KMS-11 (cell line): ENCODE results near the gene LUC7L.

Experiments used
- H2AFZ ChIP-seq: fragments of 200-600 bp; sonication (generic); 2 replicates; pipeline ENCODE4 v1.6.1; 2016; ENCODE audit warnings: antibody characterized with exemption, mixed run types, low read depth
- H3K27ac ChIP-seq: fragments of 200-600 bp; sonication (generic); 2 replicates; pipeline ENCODE4 v1.6.1; 2016; ENCODE audit warnings: mild to moderate bottlenecking, mixed run types
- H3K27me3 ChIP-seq: fragments of 200-600 bp; sonication (generic); 2 replicates; pipeline ENCODE4 v1.6.1; 2017; ENCODE audit warnings: mild to moderate bottlenecking, low read depth, mixed run types, moderate library complexity; ENCODE audit not compliant: insufficient read depth
- H3K36me3 ChIP-seq: fragments of 200-600 bp; sonication (generic); 2 replicates; pipeline ENCODE4 v1.6.1; 2017; ENCODE audit warnings: mild to moderate bottlenecking, mixed run types; ENCODE audit not compliant: insufficient read depth
- H3K4me1 ChIP-seq: fragments of 200-600 bp; sonication (generic); 2 replicates; pipeline ENCODE4 v1.6.1; 2016; ENCODE audit warnings: mild to moderate bottlenecking, low read depth, mixed run types; ENCODE audit not compliant: poor library complexity, severe bottlenecking
- H3K4me2 ChIP-seq: fragments of 200-600 bp; sonication (generic); 2 replicates; pipeline ENCODE4 v1.7.0; 2016; ENCODE audit warnings: mild to moderate bottlenecking, mixed run types
- H3K4me3 ChIP-seq: fragments of 200-600 bp; sonication (generic); IDR thresholded peaks from 2 replicates; pipeline ENCODE4 v1.6.1; 2017; ENCODE audit warnings: low read depth, low read length, mixed read lengths; ENCODE audit not compliant: insufficient read depth
- H3K79me2 ChIP-seq: fragments of 200-600 bp; sonication (generic); 2 replicates; pipeline ENCODE4 v1.6.1; 2016; ENCODE audit warnings: low read depth, mixed run types; ENCODE audit not compliant: insufficient read depth
- H3K9ac ChIP-seq: fragments of 200-600 bp; sonication (generic); 2 replicates; pipeline ENCODE4 v1.6.1; 2016; ENCODE audit warnings: mild to moderate bottlenecking, mixed run types
- H4K20me1 ChIP-seq: fragments of 200-600 bp; sonication (generic); 2 replicates; pipeline ENCODE4 v1.6.1; 2016; ENCODE audit warnings: mild to moderate bottlenecking, mixed run types; ENCODE audit not compliant: insufficient read depth
- CTCF ChIP-seq: fragments of 200-600 bp; sonication (generic); conservative IDR thresholded peaks from 2 replicates; pipeline ENCODE4 v1.6.1; 2017; ENCODE audit warnings: low read depth, mild to moderate bottlenecking, antibody characterized with exemption, low read length, moderate library complexity, mixed read lengths

LUC7L gene

GRCh38 chr16:275041-275641 is 45.9 kb upstream of the LUC7L start:
- TF ChIP-seq CTCF: no peak
- Histone ChIP-seq H3K79me2 (no peaks in the 10 kb centered on the region), H3K36me3 (no peaks in the 10 kb centered on the region), H3K9ac (no peak overlapping the region), H3K4me1 (peaks cover 7% of the 10 kb centered on the region), H3K27me3 (peaks cover 35% of the 10 kb centered on the region; the same call in 1 of the 2 replicates), H3K27ac (no peak overlapping the region), H3K4me2 (no peak overlapping the region), H4K20me1 (no peaks in the 10 kb centered on the region), H3K4me3 (no peak overlapping the region), H2AFZ (no peak overlapping the region)

- H3K79me2 ChIP-seq: no peaks in the 10 kb centered on the region
- no peak overlapping the region for H3K27ac ChIP-seq
- no peak overlapping the region for H3K4me3 ChIP-seq
- peak overlapping the region; percentile 54 for H3K4me2 ChIP-seq
- H3K9ac ChIP-seq: no peak overlapping the region
- peaks cover 3% of the 10 kb centered on the region for H3K4me1 ChIP-seq
- peaks cover 35% of the 10 kb centered on the region; the same call in 1 of the 2 replicates for H3K27me3 ChIP-seq
- H4K20me1 ChIP-seq: no peaks in the 10 kb centered on the region
- no peak for TF ChIP-seq CTCF
- H2AFZ ChIP-seq: peak overlapping the region; percentile 47; the same call in 1 of the 2 replicates
- no peaks in the 10 kb centered on the region for H3K36me3 ChIP-seq
These were observed 44.5 kb upstream of the LUC7L start for GRCh38 chr16:273547-274421.

- Histone ChIP-seq H3K4me1 (peaks cover 3% of the 10 kb centered on the region), H2AFZ (peak overlapping the region; percentile 47; the same call in 1 of the 2 replicates), H3K4me2 (peak overlapping the region; percentile 54), H3K27ac (no peak overlapping the region), H4K20me1 (no peaks in the 10 kb centered on the region), H3K79me2 (no peaks in the 10 kb centered on the region), H3K27me3 (peaks cover 38% of the 10 kb centered on the region; the same call in 1 of the 2 replicates), H3K36me3 (no peaks in the 10 kb centered on the region), H3K9ac (no peak overlapping the region), H3K4me3 (no peak overlapping the region)
- no peak for TF ChIP-seq CTCF
These were observed 43.6 kb upstream of the LUC7L start for GRCh38 chr16:272633-273546.
